BJ (cell line): Measurements from ENCODE around the gene RAI1. TPM values are rescaled to one million over a fixed set of nuclear protein-coding genes. Genes with fewer than 3 reads are reported as not detected.

ENCODE experiments used
- CTCF ChIA-PET: fragments of 350-600 bp; formaldehyde crosslinking; extraction: SDS; loops from one replicate; lab custom pipeline; 2021; ENCODE audit warnings: antibody characterized with exemption, inconsistent platforms; lab: Yijun Ruan, JAX
- POLR2A ChIA-PET: fragments of 300-600 bp; sonication (Branson Sonifier 250); formaldehyde crosslinking; extraction: SDS; loops from one replicate; lab custom pipeline; 2021; ENCODE audit warnings: antibody characterized with exemption; lab: Charles Lee
- DNase-seq: peaks from one replicate; pipeline ENCODE4 v3.0.0-alpha.2; 2011; ENCODE audit warnings: low read depth
- H3K27me3 ChIP-seq: 2 replicates; pipeline ENCODE4 v1.6.0; 2011; ENCODE audit warnings: low read length; ENCODE audit not compliant: control insufficient read depth, insufficient read depth
- H3K36me3 ChIP-seq: 2 replicates; pipeline ENCODE4 v1.5.1; 2011; ENCODE audit warnings: low read length; ENCODE audit not compliant: control insufficient read depth, insufficient read depth
- H3K4me3 ChIP-seq: 2 replicates; pipeline ENCODE4 v1.5.1; 2011; ENCODE audit warnings: low read depth, mild to moderate bottlenecking, control low read depth, low read length
- CTCF ChIP-seq: IDR thresholded peaks from 2 replicates; pipeline ENCODE4 v1.5.1; 2011; ENCODE audit warnings: low read depth, mild to moderate bottlenecking, control low read depth, inconsistent platforms, low read length, moderate library complexity; ENCODE audit not compliant: insufficient read depth
- polyA plus RNA-seq: library from polyadenylated mRNA; depleted of rRNA; stranded (reverse); fragments of >200 nt; gene quantifications from 2 replicates; pipeline ENCODE4 v1.2.3, GENCODE V29; 2011

RAI1 gene
- polyA plus RNA-seq, 1 experiment = 2.4 TPM

GRCh38 chr17:17766077-17766743 is 85.0 kb downstream of the RAI1 start:
- CTCF ChIA-PET = interaction anchor here (0.6 to 0.7 kb wide), 3 partner anchors 54 to 91 kb away, joined by 3 to 4 read pairs (median 3); no protein-coding TSS in a partner anchor

GRCh38 chr17:17766744-17767120 is 85.5 kb downstream of the RAI1 start:
- no peak overlapping the region for H3K4me3 ChIP-seq
- no peaks in the 10 kb centered on the region for H3K27me3 ChIP-seq
- ChIA-PET POLR2A (no interaction called here), CTCF (interaction anchor here (0.7 to 1.3 kb wide), 3 partner anchors 9 to 83 kb away, joined by 3 to 4 read pairs (median 3); no protein-coding TSS in a partner anchor)
- H3K36me3 ChIP-seq = peaks cover 1% of the 10 kb centered on the region
- DNase-seq = no peak
- no peak for TF ChIP-seq CTCF

More at GRCh38 chr17:17766077-17766743, 85.0 kb downstream of the RAI1 start:
- H3K27me3 ChIP-seq = no peaks in the 10 kb centered on the region
- H3K4me3 ChIP-seq = no peak overlapping the region
- DNase-seq = no peak
- no peak for TF ChIP-seq CTCF
- POLR2A ChIA-PET = no interaction called here
- H3K36me3 ChIP-seq = peaks cover 1% of the 10 kb centered on the region

GRCh38 chr17:17767154-17767869 is 86.1 kb downstream of the RAI1 start:
- no peak for DNase-seq
- ChIA-PET CTCF (interaction anchor here (1.3 kb wide), 1 partner anchor 10 kb away, joined by 3 read pairs; no protein-coding TSS in a partner anchor), POLR2A (no interaction called here)
- TF ChIP-seq CTCF = no peak
- Histone ChIP-seq H3K36me3 (peaks cover 1% of the 10 kb centered on the region), H3K27me3 (no peaks in the 10 kb centered on the region), H3K4me3 (no peak overlapping the region)

- CTCF ChIA-PET = interaction anchor here (1.3 kb wide), 1 partner anchor 10 kb away, joined by 3 read pairs; no protein-coding TSS in a partner anchor
- TF ChIP-seq CTCF = no peak
Observed at GRCh38 chr17:17767887-17768418, 86.7 kb downstream of the RAI1 start.

GRCh38 chr17:17768424-17769088 is 87.3 kb downstream of the RAI1 start:
- H3K27me3 ChIP-seq = no peaks in the 10 kb centered on the region
- no peak overlapping the region for H3K4me3 ChIP-seq
- CTCF ChIA-PET = no interaction called here
- no peak for TF ChIP-seq CTCF
- no peak for DNase-seq
- H3K36me3 ChIP-seq = peaks cover 1% of the 10 kb centered on the region
- POLR2A ChIA-PET = no interaction called here

More at GRCh38 chr17:17767887-17768418, 86.7 kb downstream of the RAI1 start:
- POLR2A ChIA-PET = no interaction called here
- H3K4me3 ChIP-seq = no peak overlapping the region
- H3K27me3 ChIP-seq = no peaks in the 10 kb centered on the region
- H3K36me3 ChIP-seq = peaks cover 1% of the 10 kb centered on the region
- no peak for DNase-seq
